ENCODE results near the gene MAPKAPK2.

Gene MAPKAPK2

GRCh38 chr1:206719169-206719839 lies 34.6 kb downstream of the MAPKAPK2 start:
- no peak for DNase-seq
- no peak for TF ChIP-seq POLR2A (IDR thresholded peaks at IDR 0.05; ENCODE audit: low read length)
- no peak for TF ChIP-seq GATA1 (IDR thresholded peaks at IDR 0.05; ENCODE audit: low read depth, low read length)

GRCh38 chr1:206721454-206721853 lies 36.7 kb downstream of the MAPKAPK2 start:
- DNase-seq = no peak
- no peak for TF ChIP-seq GATA1 (IDR thresholded peaks at IDR 0.05; ENCODE audit: low read depth, low read length)
- no peak for TF ChIP-seq POLR2A (IDR thresholded peaks at IDR 0.05; ENCODE audit: low read length)

- no peak for DNase-seq
- TF ChIP-seq GATA1 (IDR thresholded peaks at IDR 0.05; ENCODE audit: low read depth, low read length) (no peak), POLR2A (IDR thresholded peaks at IDR 0.05; ENCODE audit: low read length) (no peak)
These were observed 38.2 kb downstream of the MAPKAPK2 start for GRCh38 chr1:206722751-206723461.

GRCh38 chr1:206723462-206723804 lies 38.7 kb downstream of the MAPKAPK2 start:
- no peak for DNase-seq
- TF ChIP-seq GATA1 (IDR thresholded peaks at IDR 0.05; ENCODE audit: low read depth, low read length) = no peak
- TF ChIP-seq POLR2A (IDR thresholded peaks at IDR 0.05; ENCODE audit: low read length) = no peak

GRCh38 chr1:206723805-206724472 lies 39.2 kb downstream of the MAPKAPK2 start:
- no peak for TF ChIP-seq GATA1 (IDR thresholded peaks at IDR 0.05; ENCODE audit: low read depth, low read length)
- no peak for TF ChIP-seq POLR2A (IDR thresholded peaks at IDR 0.05; ENCODE audit: low read length)
- no peak for DNase-seq

GRCh38 chr1:206725109-206725963 lies 40.6 kb downstream of the MAPKAPK2 start:
- DNase-seq = peak; percentile 61 to 70
- TF ChIP-seq POLR2A (IDR thresholded peaks at IDR 0.05; ENCODE audit: low read length) (no peak), GATA1 (IDR thresholded peaks at IDR 0.05; ENCODE audit: low read depth, low read length) (no peak)

- no peak for TF ChIP-seq POLR2A (IDR thresholded peaks at IDR 0.05; ENCODE audit: low read length)
- no peak for TF ChIP-seq GATA1 (IDR thresholded peaks at IDR 0.05; ENCODE audit: low read depth, low read length)
- DNase-seq = no peak
These were observed 43.4 kb downstream of the MAPKAPK2 start for GRCh38 chr1:206727981-206728696.

- DNase-seq = no peak
These were observed 43.9 kb downstream of the MAPKAPK2 start for GRCh38 chr1:206728697-206728987.

GRCh38 chr1:206729050-206729449 lies 44.3 kb downstream of the MAPKAPK2 start:
- TF ChIP-seq GATA1 (IDR thresholded peaks at IDR 0.05; ENCODE audit: low read depth, low read length) = no peak
- TF ChIP-seq POLR2A (IDR thresholded peaks at IDR 0.05; ENCODE audit: low read length) = no peak
- no peak for DNase-seq

More at GRCh38 chr1:206728697-206728987, 43.9 kb downstream of the MAPKAPK2 start:
- TF ChIP-seq POLR2A (IDR thresholded peaks at IDR 0.05; ENCODE audit: low read length) (no peak), GATA1 (IDR thresholded peaks at IDR 0.05; ENCODE audit: low read depth, low read length) (no peak)

GRCh38 chr1:206729507-206729906 lies 44.8 kb downstream of the MAPKAPK2 start:
- DNase-seq = no peak
- TF ChIP-seq POLR2A (IDR thresholded peaks at IDR 0.05; ENCODE audit: low read length) (no peak), GATA1 (IDR thresholded peaks at IDR 0.05; ENCODE audit: low read depth, low read length) (no peak)

- no peak for TF ChIP-seq GATA1 (IDR thresholded peaks at IDR 0.05; ENCODE audit: low read depth, low read length)
- no peak for TF ChIP-seq POLR2A (IDR thresholded peaks at IDR 0.05; ENCODE audit: low read length)
- no peak for DNase-seq
These were observed 47.8 kb downstream of the MAPKAPK2 start for GRCh38 chr1:206732508-206732907.

- no peak for TF ChIP-seq POLR2A (IDR thresholded peaks at IDR 0.05; ENCODE audit: low read length)
- TF ChIP-seq GATA1 (IDR thresholded peaks at IDR 0.05; ENCODE audit: low read depth, low read length) = no peak
- no peak for DNase-seq
These were observed 48.3 kb downstream of the MAPKAPK2 start for GRCh38 chr1:206732992-206733391.

GRCh38 chr1:206734499-206735142 lies 49.9 kb downstream of the MAPKAPK2 start:
- no peak for TF ChIP-seq GATA1 (IDR thresholded peaks at IDR 0.05; ENCODE audit: low read depth, low read length)
- no peak for TF ChIP-seq POLR2A (IDR thresholded peaks at IDR 0.05; ENCODE audit: low read length)
- peak; percentile 57 to 75 for DNase-seq
